Activated T-cell treated with anti-CD3 and anti-CD28 coated beads, Interleukin-2, amount 50 U/mL, for 1 hour (primary cell): ENCODE results near the gene KIF16B.
"Not testable (repeated sequence)": the region's sequence is repeated elsewhere in the genome, so short reads cannot be mapped to it uniquely, and the experiment has no call there.

Experiments
- DNase-seq: peaks from one replicate; pipeline ENCODE4 v3.0.0-alpha.2; 2020

Gene KIF16B

DNA sequence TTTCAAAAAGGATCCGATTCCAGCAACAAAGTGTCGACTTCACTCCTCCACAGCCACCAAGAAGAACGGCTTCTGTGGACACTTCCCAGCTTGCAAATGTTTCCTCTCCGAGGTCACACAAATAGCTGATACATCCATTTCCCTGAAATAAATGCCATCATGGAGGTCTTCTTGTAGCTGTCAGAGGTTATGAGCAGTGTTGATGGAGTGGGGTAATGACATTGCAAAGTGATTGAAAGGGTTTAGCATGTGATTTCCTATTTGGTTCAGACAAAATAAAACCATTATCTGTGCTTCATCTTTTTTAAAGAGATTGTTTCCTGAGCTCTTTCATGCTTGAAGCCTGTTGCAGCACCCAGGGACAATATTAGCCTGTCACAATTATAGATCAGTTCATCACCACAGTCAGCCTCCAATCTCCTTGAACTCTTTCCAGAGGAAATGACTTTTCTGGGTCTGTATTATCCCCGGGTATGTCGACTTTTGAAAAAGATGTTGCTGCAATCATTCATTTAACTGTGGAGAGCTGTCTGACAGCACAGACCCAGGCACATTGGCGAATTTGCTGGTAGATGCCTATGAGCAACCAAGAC is 16.9 kb upstream of the KIF16B start:
- no peak for DNase-seq

DNA sequence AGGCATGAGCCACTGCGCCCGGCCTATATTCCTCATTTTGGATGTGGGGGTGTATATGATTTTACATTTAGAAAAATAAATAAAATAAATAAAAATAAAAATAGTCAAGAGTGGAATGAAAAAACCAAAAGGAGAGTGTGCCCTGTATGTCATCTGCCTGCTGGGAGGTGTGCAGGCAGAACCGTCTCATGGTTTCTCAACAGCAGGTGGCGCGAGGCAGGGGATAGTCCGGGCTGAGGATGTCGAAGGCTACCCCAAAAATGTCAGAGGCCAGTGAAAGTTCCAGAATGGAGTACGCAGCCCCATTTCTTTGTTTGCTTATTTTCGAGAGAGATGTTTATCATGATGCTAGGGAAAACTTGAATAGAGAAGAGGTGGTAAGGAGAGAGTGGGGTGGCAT is 16.4 kb upstream of the KIF16B start:
- no peak for DNase-seq

DNA sequence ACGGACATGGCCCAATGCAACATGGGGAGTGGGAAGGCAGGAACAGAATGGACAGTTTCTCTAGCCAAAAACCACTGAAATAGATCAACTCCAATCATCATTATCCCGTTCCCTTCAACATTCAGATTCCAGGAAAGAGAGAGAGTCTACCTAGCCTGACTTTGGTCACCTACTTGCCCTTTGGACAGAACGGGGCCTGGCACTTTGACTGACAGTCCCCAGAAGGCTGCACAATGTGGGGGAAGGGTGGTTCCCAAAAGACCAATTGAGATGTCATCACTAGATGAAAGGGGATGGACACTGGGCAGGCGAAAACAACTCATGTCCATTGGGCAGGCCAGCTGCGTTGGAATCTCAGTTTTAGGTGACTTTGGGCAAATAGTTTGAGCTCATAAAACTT is 15.0 kb upstream of the KIF16B start:
- no peak for DNase-seq

DNA sequence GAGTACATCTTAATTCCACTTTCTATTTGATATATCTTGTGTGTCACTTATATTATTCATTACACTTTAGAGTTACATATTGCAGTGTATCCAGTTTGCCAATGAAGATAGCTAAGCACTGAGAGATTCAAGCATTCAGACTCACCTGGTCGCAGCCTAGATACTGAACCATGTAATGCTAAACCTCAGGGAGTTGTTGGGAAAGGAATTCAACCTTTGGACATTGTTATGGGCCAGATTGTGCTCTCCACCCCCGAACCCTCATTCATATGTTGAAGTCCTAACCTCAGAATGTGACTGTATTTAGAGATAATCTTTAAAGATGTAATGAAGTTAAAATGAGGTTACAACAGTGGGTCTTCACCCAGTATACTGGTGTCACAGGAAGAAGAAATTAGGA is 13.8 kb upstream of the KIF16B start:
- no peak for DNase-seq

DNA sequence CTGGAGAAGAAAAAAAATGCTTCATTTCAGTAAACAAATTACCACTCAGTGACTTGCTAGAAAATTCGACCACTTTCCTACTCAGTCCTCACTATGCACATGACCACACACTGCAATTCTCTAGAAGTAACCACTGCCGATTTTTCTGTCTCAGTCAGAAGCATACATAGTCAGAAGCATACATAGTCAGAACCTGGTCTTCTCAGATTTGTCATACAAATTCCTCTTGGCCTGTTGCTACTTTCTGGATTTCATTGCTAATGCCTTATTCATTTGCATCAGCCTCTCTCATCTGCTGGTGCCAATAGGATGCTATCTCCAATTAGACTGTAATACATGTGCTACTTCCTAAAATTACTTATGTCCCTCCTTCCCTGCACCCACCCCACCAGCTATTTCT is 10.2 kb upstream of the KIF16B start:
- DNase-seq: no peak

DNA sequence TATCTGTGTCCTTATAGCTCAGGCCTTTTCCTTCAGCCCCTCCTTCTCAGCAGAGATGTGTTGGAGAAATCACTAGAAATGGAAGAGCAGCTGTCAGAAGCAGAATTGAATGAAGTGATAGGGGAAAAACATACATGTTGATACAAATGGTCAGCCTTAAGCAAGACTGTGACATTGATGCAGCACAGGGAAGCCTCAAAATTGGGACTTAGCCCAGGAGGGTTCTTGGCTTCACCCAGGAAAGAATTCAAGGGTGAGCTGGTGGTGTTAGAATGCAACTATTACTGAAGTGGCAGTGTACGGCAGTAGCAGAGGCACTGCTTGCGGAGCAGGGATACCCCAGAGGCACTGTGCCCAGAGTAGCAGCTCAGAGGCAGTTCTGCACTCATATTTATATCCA is 8.0 kb upstream of the KIF16B start:
- no peak for DNase-seq

DNA sequence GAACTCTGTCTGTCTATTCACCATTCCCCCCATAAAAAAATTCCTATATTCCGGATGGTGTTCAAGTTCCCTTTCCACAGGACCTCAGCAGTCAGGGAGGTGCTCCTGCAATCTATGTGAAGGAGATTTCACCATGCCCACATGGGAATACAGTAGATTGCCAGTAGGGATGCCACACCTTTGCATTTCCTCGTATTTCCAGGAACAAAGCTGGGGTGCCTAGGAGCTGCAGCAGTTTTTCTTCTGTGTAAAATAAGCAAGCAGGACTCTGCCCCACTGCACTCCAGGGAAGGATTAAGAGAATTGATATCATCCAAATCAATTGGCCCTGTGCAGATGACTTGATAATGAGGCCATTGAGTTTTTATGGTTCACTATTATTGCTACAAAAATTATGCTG is 7.4 kb upstream of the KIF16B start:
- no peak for DNase-seq

DNA sequence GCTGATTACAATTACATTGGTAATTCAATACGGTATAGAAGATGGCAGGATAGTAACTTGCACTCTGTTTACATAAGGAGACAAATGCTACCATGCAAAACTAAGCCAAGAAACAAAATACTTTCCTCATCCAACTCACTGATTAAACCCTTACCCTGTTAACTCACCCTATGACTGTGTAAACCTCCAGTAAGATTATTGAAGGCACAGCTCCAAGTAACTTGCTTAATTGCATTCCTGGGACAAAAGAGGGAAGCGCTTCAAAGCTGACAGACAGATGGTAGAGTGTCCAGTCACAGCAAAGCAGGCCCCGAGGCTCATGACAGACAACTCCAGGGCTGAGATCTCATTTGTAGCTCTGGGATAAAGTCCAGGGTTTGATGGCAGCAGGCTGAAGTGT is 6.9 kb upstream of the KIF16B start:
- no peak for DNase-seq

DNA sequence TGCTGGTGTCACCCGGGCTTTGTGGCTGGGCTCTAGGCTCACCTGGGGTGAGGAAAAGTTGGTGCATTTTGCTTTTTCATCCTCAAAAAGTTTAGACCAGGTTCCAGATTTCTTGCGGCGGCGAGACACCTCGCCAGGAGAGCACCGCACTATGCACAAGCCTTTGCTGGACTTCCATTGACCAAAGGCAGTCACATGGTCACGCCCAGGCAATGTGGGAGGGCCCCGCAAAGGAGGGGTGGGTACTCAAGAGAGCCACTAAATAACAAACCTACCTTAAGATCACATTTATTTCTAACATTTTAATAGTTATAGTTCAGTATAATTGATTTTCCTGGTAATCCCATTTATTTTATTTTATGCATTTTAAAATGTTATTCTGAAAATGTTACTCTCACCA is 3.0 kb upstream of the KIF16B start:
- DNase-seq: no peak

DNA sequence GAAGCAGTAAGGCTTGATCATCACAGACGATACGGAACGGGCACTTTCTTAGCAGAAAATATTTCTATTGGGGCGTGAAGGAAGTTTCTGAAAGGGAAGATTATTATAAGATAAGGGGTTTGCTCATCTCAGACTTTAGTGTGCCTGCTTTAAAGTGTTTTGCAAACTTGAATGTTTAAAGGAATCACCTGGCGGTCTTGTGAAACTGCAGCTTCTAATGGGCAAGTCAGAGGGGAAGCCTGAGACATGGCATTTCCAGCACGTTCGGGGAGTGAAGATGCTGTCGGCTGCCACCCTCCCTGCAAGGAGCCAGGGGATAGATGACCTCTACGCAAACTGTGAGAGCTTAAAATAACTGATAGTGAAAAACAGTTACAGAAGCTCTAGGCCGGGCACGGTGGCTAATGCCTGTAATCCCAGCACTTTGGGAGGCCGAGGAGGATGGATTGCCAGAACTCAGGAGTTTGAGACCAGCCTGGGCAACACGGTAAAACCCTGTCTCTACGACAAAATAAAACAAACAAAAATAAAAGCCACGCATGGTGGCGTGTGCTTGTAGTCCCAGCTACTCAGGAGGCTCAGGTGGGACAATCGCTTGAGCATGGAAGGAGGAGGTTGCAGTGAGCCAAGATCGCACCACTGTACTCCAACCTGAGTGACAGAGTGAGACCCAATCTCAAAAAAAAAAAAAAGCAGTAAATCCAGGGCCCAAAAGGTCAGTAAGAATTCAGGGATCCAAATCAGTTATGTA is 2.3 kb upstream of the KIF16B start:
- no peak for DNase-seq

DNA sequence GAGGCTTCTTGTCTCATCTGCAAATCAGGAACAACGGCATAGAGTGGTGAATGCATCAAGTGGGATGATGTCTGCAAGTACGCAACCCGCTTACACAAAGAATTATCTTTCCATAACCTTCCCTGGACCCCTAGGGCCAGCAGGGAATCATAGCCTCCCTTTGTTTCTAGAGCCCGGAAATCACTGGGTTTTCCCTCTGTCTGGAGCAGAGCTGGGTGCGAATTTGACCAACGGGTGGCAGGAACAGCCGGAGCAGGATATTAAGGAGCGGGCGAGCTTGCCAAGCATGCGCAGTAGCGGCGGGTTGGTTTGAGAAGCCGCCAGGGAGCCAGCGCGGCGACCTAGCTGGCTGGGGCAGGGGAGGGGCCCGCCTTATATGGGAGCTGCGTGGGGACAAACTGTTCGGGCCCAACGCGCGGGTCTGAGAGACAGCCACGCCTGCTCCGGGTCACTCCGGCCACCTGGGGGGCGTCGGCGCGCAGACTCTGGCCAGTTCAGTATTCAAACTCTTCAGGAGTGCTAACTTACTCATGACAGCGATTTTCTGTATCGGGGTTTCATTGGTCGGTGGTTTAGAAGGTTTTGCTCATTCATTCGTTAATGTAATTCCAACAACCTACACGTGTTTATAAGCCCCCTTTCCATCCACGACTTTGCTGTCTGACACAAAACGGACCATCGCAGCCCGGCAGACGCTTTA is 1.6 kb upstream of the KIF16B start:
- peak; percentile 78 for DNase-seq

DNA sequence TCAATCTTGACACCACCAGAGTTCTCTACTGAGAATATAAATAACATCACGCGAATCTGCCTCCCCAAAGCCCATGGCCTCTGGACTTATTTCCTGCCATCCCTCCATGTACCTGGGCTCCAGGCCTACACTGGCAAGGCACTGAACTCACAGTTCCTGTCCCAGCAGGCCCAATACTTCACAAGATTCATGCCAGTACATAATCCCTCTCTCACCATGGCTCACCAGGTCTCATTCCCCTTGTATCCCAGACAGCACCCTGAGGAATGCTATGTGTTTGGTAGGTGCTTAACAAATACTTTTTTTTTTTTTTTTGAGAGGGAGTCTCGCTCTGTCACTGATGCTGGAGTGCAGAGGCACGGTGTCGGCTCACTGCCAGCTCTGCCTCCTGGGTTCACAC is 1.9 kb downstream of the KIF16B start:
- no peak for DNase-seq

DNA sequence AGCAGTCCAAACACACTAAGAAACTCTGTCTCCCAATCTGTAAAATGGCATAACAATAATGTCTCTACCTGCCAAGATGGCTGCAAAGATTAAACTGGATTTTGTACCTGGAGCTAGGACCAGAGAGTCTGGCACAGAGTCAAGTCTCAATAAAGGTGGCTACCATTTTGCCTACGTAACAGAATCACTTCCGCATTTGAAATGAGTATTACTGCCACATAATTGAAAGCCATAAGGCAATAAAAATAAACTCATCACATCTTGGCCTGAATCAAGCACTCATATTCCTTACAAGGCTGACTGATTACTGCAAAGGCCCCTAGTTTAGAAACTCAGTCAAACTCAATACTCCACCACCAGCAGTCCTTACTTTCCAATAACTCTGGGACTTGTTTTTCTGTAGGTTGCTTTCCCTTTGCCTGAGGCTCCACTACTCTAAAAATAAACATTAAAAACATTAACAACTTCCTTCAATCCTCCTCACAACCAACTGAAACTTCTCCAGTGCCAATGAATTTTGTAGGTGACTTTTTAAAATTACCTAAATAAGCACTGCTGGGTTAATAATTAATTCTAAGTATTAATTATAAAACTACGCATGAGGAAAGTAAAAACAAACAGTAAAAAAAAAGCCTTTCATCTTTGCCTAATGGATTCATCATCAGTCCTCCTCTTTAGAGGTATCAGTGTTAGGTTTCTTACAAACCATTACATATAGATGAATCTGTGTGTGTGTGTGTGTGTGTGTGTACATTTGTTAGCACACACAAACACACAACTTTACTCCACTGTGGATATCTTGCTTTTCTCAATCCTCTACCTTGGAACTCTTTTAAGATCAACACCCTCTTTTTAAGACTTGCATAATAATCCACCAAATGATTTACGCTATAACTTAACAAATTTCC is 3.7 kb downstream of the KIF16B start:
- no peak for DNase-seq

DNA sequence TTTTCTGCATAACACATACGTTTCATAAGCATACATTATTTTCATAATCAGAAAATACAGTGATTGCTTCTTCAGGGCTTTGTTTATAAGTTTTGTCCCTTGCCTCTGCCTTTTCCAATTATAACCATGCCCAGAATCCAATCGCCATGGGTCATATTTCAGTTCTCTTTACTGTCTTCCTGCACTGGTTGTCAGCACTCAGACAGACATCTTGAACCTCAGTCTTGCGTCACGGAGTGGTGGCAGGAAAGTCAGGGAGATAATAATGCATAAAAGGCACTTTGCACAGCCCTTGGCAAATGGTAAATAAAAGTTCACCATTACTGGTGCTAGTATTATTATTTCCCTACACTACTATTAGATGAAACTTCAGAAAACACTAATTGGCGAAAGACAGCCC is 7.2 kb downstream of the KIF16B start:
- no peak for DNase-seq

DNA sequence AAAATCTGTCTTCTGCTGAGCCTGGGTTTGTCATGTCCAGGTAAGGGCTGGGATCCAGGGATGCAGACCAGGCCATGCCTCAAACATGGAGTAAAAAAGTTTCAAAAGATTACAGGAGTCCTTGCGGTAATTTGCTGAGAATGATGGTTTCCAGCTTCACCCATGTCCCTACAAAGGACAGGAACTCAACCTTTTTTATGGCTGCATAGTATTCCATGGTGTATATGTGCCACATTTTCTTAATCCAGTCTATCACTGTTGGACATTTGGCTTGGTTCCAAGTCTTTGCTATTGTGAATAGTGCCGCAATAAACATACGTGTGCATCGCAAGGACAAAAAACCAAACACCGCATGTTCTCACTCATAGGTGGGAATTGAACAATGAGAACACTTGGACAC is 9.2 kb downstream of the KIF16B start:
- not testable (repeated sequence) for DNase-seq

DNA sequence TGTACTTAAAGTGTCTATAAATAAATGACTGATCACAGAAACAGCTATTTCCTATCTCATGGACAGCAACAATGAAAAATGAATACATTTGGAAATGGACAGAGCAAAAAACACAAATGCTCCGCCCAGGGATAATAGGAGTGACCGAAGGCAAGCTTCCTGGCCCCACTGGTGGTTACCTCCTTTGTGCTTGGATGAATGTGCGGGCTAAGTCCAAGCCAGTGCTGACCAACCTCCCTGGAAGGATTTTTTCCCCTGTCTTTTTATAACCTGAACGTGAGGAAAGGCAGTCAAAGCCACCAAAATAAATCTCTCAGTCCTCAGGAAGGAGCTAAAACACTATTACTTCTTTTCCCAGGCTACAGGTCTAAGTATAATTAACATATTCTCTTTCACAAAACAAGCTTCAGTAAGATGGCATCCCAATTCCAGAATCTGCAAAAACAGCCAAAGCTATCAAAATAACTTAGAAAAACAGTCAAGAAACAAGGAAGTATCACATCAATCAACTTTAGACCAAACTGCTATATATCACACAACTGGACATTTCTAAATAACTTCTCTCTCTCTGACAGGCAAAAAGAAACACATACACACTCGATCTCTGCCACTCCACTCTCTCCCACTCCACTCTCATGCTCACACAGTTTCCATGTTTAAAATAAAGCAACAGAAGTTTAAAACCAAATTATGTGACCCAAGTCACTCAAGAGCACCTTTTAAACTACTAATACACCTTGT is 10.0 kb downstream of the KIF16B start:
- DNase-seq: no peak

DNA sequence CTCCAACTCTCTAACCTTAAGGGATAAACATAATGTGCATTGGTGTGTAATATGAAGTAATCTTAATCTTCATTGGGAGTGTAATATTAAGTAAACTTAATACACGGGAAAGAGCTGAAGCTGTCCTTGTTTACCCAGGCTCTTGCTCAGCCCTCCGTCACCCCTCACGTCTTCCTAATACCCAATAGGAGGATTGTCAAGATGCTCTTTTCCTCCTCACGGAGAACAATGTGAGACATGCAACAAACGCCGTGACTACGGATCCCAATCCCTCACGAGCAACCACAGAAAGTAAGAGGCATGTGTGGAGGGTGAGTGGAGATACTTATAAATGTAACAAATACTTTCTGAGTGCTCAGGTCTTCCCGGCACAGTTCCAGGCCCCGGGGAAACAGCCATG is 11.0 kb downstream of the KIF16B start:
- DNase-seq: no peak

DNA sequence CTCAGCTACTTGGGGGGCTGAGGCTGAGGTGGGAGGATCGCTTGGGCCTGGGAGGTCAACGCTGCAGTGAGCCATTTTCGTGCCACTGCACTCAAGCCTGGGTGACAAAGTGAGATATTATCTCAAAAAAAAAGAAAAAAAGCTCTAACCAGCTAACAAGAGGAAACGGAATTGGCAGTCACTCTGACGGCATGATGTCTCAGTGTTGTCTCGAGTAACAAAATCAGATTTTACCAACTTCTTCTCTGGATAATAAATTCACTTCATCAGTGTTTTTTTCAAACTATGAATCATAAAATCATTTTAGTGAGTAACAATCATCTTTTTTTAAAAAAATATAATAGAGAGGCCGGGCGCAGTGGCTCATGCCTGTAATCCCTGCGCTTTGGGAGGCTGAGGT is 12.6 kb downstream of the KIF16B start:
- DNase-seq: no peak

DNA sequence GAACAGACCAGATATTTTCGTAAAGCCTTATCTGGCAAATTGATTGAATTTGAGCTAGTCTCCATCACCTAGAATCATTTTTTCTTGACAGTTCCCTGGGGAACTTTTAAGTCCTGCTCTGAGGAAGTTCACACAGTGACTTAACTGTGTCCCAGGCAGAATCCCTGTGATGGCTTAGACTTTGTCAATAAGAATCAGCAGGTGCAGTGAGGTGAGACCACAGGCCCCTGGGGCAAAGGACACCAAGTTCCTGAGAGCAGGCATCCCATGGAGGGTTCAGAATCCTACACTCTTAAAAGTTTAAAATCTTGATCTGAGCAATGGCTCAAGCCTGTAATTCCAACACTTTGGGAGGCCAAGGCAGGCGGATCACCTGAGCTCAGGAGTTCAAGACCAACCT is 13.0 kb downstream of the KIF16B start:
- DNase-seq: no peak

DNA sequence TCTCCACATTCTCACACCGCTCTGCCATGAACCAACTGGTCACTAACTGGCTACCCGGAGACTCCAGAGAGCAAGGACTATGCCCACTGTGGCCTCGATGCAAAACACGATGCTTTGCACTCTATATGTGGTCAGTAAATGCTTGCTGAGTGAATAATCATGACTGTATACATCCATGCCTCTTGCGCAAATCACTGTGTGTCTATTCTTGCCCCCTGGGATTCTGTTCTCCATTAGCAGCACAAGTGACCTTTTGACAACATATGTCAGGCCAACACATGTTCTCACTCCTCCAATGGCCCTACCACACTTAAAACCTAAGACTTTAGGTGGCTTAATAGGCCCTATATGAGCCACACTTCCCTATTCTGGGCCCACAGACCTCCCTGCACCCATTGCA is 16.9 kb downstream of the KIF16B start:
- no peak for DNase-seq

DNA sequence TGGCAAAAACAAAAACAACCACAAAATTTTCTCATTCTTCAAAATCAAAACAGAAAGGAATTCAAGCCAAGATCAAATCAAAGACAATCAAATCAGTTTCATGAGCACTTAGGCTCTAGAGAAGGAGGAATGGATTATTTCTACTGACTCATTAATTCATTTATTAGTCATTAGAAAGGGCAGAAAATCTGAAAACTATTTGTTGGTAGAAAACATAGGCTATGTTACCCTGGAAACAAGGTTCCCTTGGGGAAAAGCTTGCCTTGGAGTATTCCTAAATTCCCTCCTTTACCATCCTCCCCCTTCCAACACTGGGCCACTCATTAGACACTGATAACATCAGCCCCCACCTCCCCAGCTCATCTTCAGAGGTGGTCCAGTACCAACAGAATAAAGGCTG is 17.5 kb downstream of the KIF16B start:
- DNase-seq: no peak

DNA sequence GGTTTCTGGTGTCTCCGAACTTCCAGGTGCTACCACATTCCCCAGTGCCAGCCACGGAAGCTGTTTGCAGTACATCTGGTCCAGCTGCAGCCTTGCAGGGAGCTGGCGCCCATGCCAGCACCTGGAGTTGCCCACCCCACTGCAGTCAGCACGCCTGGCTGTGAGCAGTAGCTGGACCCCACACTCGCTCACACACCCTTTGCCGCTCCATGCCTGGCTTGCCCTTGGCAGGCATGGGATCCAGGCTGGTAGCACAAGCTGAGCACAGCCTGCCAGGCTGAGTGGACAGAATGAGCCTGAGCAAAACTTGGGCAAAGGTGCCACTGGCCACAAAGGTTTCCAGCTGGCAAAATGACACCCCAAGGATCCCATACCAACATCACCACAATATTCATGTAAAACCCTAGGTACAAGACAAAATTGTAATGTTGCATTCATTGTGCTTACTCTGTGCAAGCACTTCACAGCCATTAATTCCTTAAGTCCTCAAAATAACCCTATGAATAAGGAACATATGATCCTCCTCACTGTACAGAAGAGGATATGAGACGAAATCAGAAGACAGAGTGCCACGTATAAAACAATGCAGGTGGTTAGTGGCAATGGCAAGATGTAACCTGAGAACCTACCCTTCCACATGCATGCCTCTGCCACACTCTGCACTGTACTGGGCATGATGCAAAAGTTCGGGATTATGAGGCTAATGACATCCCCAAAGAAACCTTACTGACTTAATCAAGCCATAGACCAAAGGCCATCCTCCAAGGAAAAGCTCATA is 18.3 kb downstream of the KIF16B start:
- no peak for DNase-seq
